Measurements from ENCODE around the gene GNAI3. TPM values are rescaled to one million over a fixed set of nuclear protein-coding genes. Genes with fewer than 3 reads are reported as not detected.

Gene GNAI3
- total and polyA plus RNA-seq, 2 of the 8 experiments (the other 6 are each of a cell fraction or from before 2014, with no cell fraction given), result 4.0 to 9.8 TPM

DNA sequence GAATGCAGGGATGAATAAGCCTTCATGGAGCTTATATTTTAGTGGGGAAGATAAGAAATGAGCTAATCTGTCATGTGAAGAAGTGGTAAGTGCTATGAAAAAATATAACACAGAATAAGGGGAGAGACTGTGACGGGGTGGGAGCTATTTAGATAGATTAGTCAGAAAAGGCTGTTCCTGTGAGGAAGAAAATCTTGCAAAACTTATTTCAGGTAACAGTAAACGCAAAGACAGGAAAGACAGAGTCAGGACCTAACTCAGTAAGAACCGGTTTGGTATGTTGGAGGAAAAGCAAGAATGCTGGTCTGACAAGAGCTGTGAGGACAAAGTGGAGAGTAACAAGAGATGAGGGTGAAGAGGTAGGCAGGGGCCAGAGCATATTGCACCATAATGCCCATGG is 22.0 kb downstream of the GNAI3 start:
- peak overlapping the region; percentile 10 to 17; a peak in 1 of 4 replicates for H3K4me2 ChIP-seq (ENCODE audit: insufficient read depth in 1 of 2, low read depth in 2 of 2, low read length in 2 of 2)
- H3K9ac ChIP-seq (replicated peaks in 1 of 4; ENCODE audit: extremely low read depth in 1 of 4, low read depth in 3 of 4, low read length in 3 of 4), result no peak overlapping the region
- no peaks in the 10 kb centered on the region for H3K27me3 ChIP-seq (replicated peaks in 1 of 4; ENCODE audit: control insufficient read depth in 3 of 4, extremely low read depth in 1 of 4, insufficient read depth in 3 of 4, low read length in 3 of 4)
- no peaks in the 10 kb centered on the region; the same call in 1 of the 2 replicates for H3K79me1 ChIP-seq (ENCODE audit: low read depth, low read length)
- no peak overlapping the region for H3K56ac ChIP-seq (replicated peaks; ENCODE audit: insufficient read length, low read depth, low read length)
- H2AK5ac ChIP-seq (ENCODE audit: low read depth, low read length), result no peak overlapping the region
- peaks cover 0 to 7% (median 0%) of the 10 kb centered on the region in 4 experiments; a peak in 1 of 8 replicates for H3K36me3 ChIP-seq (ENCODE audit: control insufficient read depth in 2 of 4, insufficient read depth in 4 of 4, low read length in 3 of 4)
- no peak overlapping the region for H2AFZ ChIP-seq (ENCODE audit: low read length)
- no peaks in the 10 kb centered on the region for H3K9me3 ChIP-seq (ENCODE audit: insufficient read depth in 2 of 2, low read depth in 1 of 2, low read length in 1 of 2)
- TF ChIP-seq CEBPB (IDR thresholded peaks at IDR 0.05; ENCODE audit: low read depth, low read length) (0 out of 2 replicates have a peak, but pooled peaks have one; percentile 27), YY1 (IDR thresholded peaks at IDR 0.05; ENCODE audit: low read depth, low read length) (no peak)
- 52% methylated on average over 3 of the region's 3 CpGs; no CpG with 5 or more reads in 1 of the 2 experiments for WGBS, 2 experiments (ENCODE audit: extremely low coverage in 1 of 2, insufficient coverage in 1 of 2, insufficient read length in 1 of 2, insufficient replicate concordance in 2 of 2, low coverage in 1 of 2, low lambda C conversion rate in 2 of 2, missing lambda C conversion rate in 1 of 2)
- no peak overlapping the region for H3K4ac ChIP-seq (replicated peaks; ENCODE audit: insufficient read length, low read depth, low read length)
- no peak overlapping the region for H2BK120ac ChIP-seq (replicated peaks; ENCODE audit: low read depth, low read length)
- H2BK12ac ChIP-seq (ENCODE audit: low read depth, low read length), result no peak overlapping the region
- H3K79me2 ChIP-seq (ENCODE audit: control insufficient read depth in 1 of 2, insufficient read depth in 2 of 2, low read length in 2 of 2), result peaks cover 8 to 77% of the 10 kb centered on the region in 2 experiments; a peak in 3 of 4 replicates
- H3K23me2 ChIP-seq (ENCODE audit: low read depth, low read length), result no peaks in the 10 kb centered on the region; the same call in 1 of the 2 replicates
- no peak overlapping the region for H2BK5ac ChIP-seq (ENCODE audit: low read depth, low read length)
- FAIRE-seq, result no peak
- no peak overlapping the region for H2BK15ac ChIP-seq (ENCODE audit: low read length)
- H4K8ac ChIP-seq (ENCODE audit: extremely low read depth, insufficient read depth, low read length), result no peak overlapping the region
- H3K27ac ChIP-seq (ENCODE audit: low read depth, low read length), result no peak overlapping the region
- POLR2A ChIA-PET (ENCODE audit: partially characterized antibody), result interaction anchor here (0.7 to 1.1 kb wide), 5 partner anchors 15 to 42 kb away, joined by 3 to 4 read pairs (median 3); no protein-coding TSS in a partner anchor
- H4K91ac ChIP-seq (replicated peaks; ENCODE audit: insufficient read length, low read length), result no peak overlapping the region
- no peak overlapping the region for H4K5ac ChIP-seq (ENCODE audit: insufficient read length, low read depth, low read length)
- H3K14ac ChIP-seq (ENCODE audit: insufficient read length), result no peak overlapping the region
- H3K23ac ChIP-seq (ENCODE audit: insufficient read length), result no peak overlapping the region
- H3K18ac ChIP-seq (ENCODE audit: extremely low read depth, low read length), result no peak overlapping the region
- no peak overlapping the region for H2BK20ac ChIP-seq (ENCODE audit: low read length)
- CTCF ChIA-PET (ENCODE audit: partially characterized antibody), result interaction anchor here (0.6 to 1.6 kb wide), 12 partner anchors 10 to 204 kb away, joined by 3 to 5 read pairs (median 3); partner anchors contain the start of gene GNAI3
- no peak for DNase-seq (ENCODE audit: low read depth in 1 of 2, low spot score in 2 of 2)
- H4K20me1 ChIP-seq (replicated peaks in 1 of 2; ENCODE audit: control insufficient read depth in 1 of 2, insufficient read depth in 2 of 2, low read length in 2 of 2), result peaks cover 2 to 4% of the 10 kb centered on the region in 2 experiments
- no peak overlapping the region for H3K4me3 ChIP-seq (ENCODE audit: extremely low read depth in 1 of 4, insufficient read depth in 2 of 4, low read depth in 3 of 4, low read length in 4 of 4)
- H3K4me1 ChIP-seq (replicated peaks in 1 of 4; ENCODE audit: control insufficient read depth in 3 of 4, insufficient read depth in 4 of 4, low read length in 3 of 4), result peaks cover 2 to 14% (median 6%) of the 10 kb centered on the region in 4 experiments; a peak in 5 of 7 replicates

Measured in H1 (cell line).